NCI-H526 (cell line): ENCODE results near the gene PRRX2.
"Not testable (repeated sequence)": the region's sequence is repeated elsewhere in the genome, so short reads cannot be mapped to it uniquely, and the experiment has no call there.

Experiments
- DNase-seq, 2 experiments: peaks; one replicate each; lab custom pipeline; 2025; lab: John Stamatoyannopoulos, UW

Gene PRRX2

GRCh38 chr9:129761293-129761900 is 96.0 kb downstream of the PRRX2 start:
- no peak for DNase-seq

DNA sequence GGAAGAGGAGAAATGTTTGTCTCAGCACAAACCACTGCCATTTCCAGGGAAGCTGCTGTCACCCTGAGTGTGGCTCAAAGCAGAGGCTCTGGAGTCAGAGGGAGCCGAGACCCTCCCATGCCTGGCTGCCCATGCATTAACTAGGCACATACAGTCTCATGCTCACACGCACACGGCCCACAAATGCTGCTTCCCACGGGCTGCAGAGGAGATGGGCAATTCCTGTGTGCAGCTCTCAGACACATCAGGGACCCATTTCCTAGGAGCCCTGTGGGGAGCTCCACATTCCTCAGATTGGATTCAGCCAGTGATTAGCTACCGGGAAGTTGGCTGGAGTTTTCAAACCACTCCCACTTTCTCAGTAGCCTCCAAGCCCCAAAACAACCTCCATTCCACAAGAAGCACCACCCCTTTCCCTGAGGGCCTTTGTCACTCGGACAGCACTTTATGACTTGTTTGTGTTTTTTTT is 96.5 kb downstream of the PRRX2 start:
- DNase-seq = no peak

DNA sequence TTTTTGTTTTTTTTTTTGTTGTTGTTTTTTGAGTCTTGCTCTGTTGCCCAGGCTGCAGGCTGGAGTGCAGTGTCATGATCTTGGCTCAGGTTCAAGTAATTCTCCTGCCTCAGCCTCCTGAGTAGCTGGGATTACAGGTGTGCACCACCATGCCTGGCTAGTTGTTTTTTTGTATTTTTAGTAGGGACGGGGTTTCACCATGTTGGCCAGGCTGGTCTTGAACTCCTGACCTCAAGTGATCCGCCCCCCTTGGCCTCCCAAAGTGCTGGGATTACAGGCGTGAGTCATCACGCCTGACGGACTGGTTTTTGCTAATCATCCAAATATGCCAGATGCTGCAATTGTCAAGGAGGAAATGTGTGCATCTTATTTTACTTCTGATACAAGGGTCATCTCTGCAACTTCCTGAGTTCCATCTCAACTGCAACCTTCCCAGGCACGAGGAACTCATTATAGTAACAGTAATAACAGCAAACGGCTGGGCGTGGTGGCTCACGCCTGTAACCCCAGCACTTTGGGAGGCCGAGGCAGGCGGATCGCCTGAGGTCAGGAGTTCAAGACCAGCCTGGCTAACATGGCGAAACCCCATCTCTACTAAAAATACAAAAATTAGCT is 97.0 kb downstream of the PRRX2 start:
- not testable (repeated sequence) for DNase-seq

- DNase-seq = no peak
Measured at GRCh38 chr9:129762985-129763926, 97.8 kb downstream of the PRRX2 start.

- DNase-seq = no peak
Measured at GRCh38 chr9:129765764-129766317, 100.4 kb downstream of the PRRX2 start.

DNA sequence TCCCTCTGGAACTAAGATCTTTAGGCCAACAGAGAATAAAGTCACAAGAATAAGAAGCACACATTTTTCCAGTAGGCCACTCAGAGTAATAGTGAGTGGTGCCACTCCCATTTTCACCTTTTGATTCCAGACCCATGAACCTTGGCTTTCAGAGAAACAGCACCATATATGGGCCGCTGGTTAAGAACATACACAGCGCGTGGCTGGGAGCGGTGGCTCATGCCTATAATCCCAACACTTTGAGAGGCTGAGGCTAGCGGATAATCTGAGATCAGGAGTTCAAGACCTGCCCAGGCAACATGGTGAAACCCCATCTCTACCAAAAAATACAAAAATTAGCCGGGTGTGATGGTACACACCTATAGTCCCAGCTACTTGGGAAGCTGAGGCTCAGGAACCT is 103.0 kb downstream of the PRRX2 start:
- DNase-seq = no peak

DNA sequence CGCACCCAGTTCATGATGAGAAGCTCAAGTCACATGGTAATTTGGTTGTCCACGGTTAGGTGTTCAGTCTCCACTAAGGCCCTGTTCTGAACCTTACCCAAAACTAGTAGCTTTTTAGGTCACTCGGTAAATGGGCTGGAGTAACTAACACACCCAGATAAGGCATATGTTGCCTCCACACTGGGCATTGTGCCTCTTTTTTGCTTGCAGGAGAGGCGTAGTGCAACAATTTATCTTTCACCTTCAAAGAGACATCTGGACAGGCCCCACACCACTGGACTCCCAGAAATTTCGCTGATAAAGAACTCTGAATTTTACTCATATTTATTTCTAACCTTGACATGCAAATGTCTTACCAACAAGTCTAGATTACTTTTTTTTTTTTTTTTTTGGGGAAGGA is 104.2 kb downstream of the PRRX2 start:
- DNase-seq = no peak

DNA sequence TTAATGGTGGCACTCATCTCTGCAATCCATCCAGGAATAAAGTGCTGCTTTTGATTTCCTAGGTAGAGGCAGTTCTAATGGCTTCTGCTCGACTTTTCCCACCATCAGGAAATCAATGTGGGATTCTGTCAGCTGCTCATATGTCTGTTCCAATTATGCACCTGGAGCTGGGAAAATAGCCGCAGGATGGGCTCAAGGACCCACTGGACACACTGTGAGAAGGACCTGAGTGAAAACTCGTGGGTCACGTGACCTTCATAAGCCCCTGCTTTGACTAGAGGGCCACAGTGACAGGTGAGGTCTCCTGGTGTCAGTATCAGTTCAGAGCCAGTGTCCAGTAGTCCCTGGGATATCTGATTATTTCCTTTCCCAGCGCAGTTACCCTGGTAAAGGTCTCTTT is 105.3 kb downstream of the PRRX2 start:
- DNase-seq = no peak
